ENCODE measurements around the gene SBF1.
"Not testable (repeated sequence)": the region's sequence is repeated elsewhere in the genome, so short reads cannot be mapped to it uniquely, and the experiment has no call there.

SBF1 gene

GRCh38 chr22:50400931-50401330 is 73.9 kb downstream of the SBF1 start:
- TF ChIP-seq, protein P1, sequence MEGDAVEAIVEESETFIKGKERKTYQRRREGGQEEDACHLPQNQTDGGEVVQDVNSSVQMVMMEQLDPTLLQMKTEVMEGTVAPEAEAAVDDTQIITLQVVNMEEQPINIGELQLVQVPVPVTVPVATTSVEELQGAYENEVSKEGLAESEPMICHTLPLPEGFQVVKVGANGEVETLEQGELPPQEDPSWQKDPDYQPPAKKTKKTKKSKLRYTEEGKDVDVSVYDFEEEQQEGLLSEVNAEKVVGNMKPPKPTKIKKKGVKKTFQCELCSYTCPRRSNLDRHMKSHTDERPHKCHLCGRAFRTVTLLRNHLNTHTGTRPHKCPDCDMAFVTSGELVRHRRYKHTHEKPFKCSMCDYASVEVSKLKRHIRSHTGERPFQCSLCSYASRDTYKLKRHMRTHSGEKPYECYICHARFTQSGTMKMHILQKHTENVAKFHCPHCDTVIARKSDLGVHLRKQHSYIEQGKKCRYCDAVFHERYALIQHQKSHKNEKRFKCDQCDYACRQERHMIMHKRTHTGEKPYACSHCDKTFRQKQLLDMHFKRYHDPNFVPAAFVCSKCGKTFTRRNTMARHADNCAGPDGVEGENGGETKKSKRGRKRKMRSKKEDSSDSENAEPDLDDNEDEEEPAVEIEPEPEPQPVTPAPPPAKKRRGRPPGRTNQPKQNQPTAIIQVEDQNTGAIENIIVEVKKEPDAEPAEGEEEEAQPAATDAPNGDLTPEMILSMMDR (IDR thresholded peaks at IDR 0.05; ENCODE audit: extremely low read depth, missing control alignments) = no peak
- DNase-seq (ENCODE audit: low spot score) = no peak

DNA sequence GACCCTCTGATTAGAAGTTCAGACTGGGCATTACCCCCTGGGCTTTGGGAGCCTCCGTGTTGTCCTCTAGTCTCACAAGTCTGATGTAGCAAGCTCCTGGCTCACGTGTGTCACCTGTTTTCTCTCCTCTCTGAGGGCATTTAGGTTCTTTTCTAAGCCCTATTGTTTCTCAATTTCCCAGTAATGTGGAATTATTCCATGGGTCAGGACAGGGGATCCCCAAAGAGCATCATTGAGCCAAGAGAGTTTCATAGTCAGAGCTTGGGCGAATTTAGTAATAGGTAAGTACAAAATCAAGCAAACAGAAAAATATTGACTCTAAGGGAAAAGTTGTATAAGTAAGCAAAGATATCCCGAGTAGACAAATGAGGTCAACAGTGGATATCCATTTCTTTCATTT is 74.4 kb downstream of the SBF1 start:
- TF ChIP-seq, protein P1 (IDR thresholded peaks at IDR 0.05; ENCODE audit: extremely low read depth, missing control alignments) = no peak
- DNase-seq (ENCODE audit: low spot score) = no peak

DNA sequence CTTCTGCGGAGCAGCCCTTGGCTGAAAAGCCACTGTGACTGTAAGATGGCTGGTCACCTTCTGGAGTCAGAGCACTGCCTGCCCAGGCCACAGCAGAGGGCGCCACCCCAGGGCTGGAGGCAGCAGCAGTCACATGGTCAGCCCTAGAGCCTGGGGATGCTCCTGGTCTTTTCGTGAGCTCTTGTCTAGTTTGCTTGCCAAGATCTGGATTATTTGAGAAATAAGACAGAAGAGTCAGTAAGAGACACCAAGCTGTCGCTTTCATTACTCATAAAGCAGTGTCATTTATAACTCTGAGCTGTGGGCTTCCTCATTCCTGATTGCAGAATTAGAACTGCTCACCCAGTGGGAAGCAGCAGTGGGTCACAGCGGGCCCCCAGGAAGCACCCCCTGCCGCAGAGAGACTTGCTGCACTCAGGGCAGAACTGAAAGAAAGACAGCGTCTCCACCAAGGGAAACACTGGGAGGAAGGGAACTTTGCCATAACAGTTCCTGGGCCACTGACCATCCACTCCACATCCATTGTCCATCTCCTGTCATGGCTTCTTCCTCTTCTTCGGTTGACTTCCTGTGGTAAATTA is 75.0 kb downstream of the SBF1 start:
- TF ChIP-seq, protein P1 (IDR thresholded peaks at IDR 0.05; ENCODE audit: extremely low read depth, missing control alignments) = peak; percentile 32

GRCh38 chr22:50398831-50399648 is 75.8 kb downstream of the SBF1 start:
- no peak for DNase-seq (ENCODE audit: low spot score)

More for the DNA sequence above, 75.0 kb downstream of the SBF1 start:
- DNase-seq (ENCODE audit: low spot score) = peak; percentile 49

DNA sequence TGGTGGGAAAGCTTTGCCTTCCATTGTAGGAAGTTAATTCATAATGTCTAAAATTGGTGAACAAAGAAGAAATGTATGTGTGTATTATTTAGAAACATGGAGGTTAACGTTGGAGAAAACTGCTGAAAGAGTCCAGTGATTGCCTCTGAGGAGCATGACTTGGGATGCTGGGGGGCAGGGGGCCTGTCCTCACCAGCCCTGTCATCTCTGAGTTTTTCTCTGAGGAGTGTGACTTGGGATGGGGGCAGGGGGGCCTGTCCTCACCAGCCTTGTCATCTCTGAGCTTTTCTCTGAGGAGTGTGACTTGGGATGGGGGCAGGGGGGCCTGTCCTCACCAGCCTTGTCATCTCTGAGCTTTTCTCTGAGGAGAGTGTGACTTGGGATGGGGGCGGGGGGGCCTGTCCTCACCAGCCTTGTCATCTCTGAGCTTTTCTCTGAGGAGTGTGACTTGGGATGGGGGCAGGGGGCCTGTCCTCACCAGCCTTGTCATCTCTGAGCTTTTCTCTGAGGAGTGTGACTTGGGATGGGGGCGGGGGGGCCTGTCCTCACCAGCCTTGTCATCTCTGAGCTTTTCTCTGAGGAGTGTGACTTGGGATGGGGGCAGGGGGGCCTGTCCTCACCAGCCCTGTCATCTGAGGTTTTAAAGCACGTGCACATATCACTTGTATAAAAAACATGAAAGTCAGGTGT is 77.3 kb downstream of the SBF1 start:
- not testable (repeated sequence) for DNase-seq (ENCODE audit: low spot score)

More at GRCh38 chr22:50398831-50399648, 75.8 kb downstream of the SBF1 start:
- TF ChIP-seq, protein P1 (IDR thresholded peaks at IDR 0.05; ENCODE audit: extremely low read depth, missing control alignments) = no peak

- DNase-seq (ENCODE audit: low spot score) = no peak
- TF ChIP-seq, protein P1 (IDR thresholded peaks at IDR 0.05; ENCODE audit: extremely low read depth, missing control alignments) = no peak
Observed at GRCh38 chr22:50396751-50397370, 78.0 kb downstream of the SBF1 start.

Data from GM20000 (cell line).